ENCODE measurements around the gene PRCD.
"Not testable (repeated sequence)": the region's sequence is repeated elsewhere in the genome, so short reads cannot be mapped to it uniquely, and the experiment has no call there.

PRCD gene

DNA sequence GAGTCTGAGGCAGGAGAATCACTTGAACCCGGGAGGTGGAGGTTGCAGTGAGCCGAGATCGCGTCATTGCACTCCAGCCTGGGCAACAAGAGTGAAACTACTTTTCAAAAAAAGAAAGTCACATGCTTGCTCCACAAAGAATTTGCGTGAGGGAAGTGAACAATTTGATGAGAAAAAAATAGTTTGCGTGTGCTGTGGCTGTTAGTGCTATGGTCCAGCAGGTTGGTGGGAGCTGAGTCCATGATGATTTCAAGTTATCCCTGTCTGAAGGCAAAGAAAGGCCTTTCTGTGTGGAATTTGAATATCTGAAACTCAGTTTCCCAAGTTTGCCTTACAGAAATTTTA is 21.0 kb downstream of the PRCD start:
- H3K4me1 Mint-ChIP-seq (ENCODE audit: low read depth) = peaks cover 74% of the 10 kb centered on the region
- H3K9me3 Mint-ChIP-seq = no peaks in the 10 kb centered on the region
- peak overlapping the region; percentile 100 for H3K27ac Mint-ChIP-seq
- H3K27me3 Mint-ChIP-seq = no peaks in the 10 kb centered on the region
- peak overlapping the region; percentile 100 for H3K4me3 Mint-ChIP-seq
- peaks cover 76% of the 10 kb centered on the region for H3K36me3 Mint-ChIP-seq (ENCODE audit: low read depth)

- peaks cover 77% of the 10 kb centered on the region for H3K4me1 Mint-ChIP-seq (ENCODE audit: low read depth)
- no peaks in the 10 kb centered on the region for H3K27me3 Mint-ChIP-seq
- H3K36me3 Mint-ChIP-seq (ENCODE audit: low read depth) = peaks cover 81% of the 10 kb centered on the region
- H3K4me3 Mint-ChIP-seq = peak overlapping the region; percentile 100
- no peaks in the 10 kb centered on the region for H3K9me3 Mint-ChIP-seq
- peak overlapping the region; percentile 100 for H3K27ac Mint-ChIP-seq
Measured at GRCh38 chr17:76561332-76561731, 21.5 kb downstream of the PRCD start.

DNA sequence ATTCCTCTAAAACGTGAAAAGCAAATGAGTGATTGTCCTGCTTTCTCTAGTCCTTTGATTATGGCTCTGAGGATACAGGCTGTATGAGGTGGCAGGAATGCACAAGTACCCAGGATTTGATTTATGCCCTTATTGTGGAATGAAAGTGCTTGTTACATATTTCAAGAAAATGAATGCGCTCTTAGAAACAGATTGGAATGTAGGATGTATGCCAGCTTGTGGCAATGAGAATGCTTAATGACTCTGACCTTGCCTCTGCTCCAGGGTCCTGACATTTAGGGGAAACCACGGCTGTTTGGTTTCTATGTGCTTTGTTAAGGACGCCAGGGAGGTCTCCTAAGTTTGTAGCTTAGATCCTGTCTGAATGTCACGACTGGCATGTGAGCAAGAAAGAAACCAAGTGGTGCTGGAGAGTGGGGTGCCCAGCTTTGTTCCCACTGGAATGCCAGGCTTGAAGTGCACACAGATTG is 22.0 kb downstream of the PRCD start:
- Mint-ChIP-seq H3K27ac (peak overlapping the region; percentile 100), H3K4me3 (peak overlapping the region; percentile 100), H3K9me3 (no peaks in the 10 kb centered on the region), H3K4me1 (ENCODE audit: low read depth) (peaks cover 74% of the 10 kb centered on the region), H3K27me3 (no peaks in the 10 kb centered on the region), H3K36me3 (ENCODE audit: low read depth) (peaks cover 83% of the 10 kb centered on the region)

DNA sequence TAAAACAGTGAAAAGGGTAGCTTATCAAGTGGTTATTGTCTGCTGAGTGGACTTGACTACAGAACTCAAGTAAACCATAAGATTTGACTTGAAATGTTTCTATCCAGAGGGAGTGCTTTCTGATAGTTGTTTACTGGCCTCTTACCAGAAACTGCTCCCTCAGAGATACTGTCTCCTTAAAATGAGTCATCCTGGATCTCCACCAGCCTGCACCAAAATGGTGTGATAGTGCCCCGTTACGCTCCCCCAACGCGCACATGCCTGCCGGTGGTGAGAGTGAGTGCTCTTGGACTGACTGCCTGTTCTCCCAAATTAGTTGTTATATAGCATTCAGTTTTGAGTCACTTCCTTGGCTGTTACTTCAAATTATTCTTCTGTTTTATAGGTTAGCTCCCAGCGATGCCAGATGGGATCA is 22.9 kb downstream of the PRCD start:
- H3K4me1 Mint-ChIP-seq (ENCODE audit: low read depth) = peaks cover 77% of the 10 kb centered on the region

DNA sequence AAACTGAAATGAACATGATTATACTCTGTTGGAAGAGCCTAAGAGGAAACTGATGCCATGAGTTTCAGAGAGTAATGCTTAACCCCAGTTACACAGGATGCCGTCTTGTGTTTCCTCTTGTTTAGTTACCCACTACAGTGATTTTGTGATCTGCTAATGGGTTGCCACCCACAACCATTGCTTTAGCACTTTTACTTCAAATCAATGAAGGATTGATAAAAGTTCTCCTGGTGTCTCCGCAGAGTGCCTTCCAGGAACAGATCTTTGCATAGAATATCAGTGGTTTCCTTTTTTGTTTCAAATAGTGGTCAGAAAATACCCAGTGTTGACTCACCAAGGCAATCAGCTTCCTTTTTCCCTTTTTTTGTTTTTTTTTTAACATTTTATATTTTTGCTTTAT is 23.5 kb downstream of the PRCD start:
- H3K27me3 Mint-ChIP-seq, H3K9me3 Mint-ChIP-seq: not testable (repeated sequence)
- Mint-ChIP-seq H3K4me3 (peak overlapping the region; percentile 47), H3K36me3 (ENCODE audit: low read depth) (peaks cover 83% of the 10 kb centered on the region), H3K27ac (peak overlapping the region; percentile 73), H3K4me1 (ENCODE audit: low read depth) (peaks cover 80% of the 10 kb centered on the region)

More for the DNA sequence above, 22.9 kb downstream of the PRCD start:
- Mint-ChIP-seq H3K36me3 (ENCODE audit: low read depth) (peaks cover 85% of the 10 kb centered on the region), H3K27ac (peak overlapping the region; percentile 73), H3K9me3 (no peaks in the 10 kb centered on the region), H3K27me3 (no peaks in the 10 kb centered on the region), H3K4me3 (peak overlapping the region; percentile 38)

DNA sequence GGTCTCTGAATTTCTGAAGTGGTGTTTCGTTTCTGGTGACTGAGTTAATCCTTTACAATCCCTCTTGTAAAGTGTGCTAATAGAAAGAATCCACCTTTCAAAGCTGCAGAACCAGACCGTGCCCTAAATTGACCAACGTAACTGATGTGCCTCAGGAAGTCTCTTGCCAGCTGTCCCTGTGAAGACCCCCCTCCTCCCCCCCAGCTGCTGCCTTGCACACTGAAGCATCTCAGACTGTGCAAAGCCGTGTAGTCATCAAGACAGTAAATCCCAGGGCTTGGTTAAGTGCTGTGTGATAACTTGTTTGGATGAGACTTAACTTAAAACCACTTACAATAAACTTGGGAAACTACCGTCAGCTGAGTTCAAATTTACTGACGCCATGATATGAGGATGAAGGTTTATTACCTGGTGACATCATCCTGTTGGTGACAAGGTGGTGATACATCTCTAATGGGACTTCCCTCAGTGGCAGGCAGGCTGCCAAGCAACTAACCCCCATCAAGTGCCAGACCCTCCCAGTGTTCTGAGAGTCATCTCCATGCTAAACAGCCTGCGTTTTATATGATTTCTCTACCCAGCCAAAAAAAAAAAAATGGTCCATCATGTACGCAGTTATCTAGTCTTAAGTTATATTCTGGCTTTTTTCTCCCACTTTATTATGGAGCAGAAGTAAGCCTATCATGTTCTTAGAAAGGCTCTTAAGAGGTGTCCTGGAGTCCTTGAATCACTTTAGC is 25.3 kb downstream of the PRCD start:
- Mint-ChIP-seq H3K36me3 (ENCODE audit: low read depth) (peaks cover 65% of the 10 kb centered on the region), H3K4me3 (peak overlapping the region; percentile 42), H3K27ac (peak overlapping the region; percentile 60), H3K4me1 (ENCODE audit: low read depth) (peaks cover 64% of the 10 kb centered on the region)
- H3K27me3 Mint-ChIP-seq, H3K9me3 Mint-ChIP-seq: not testable (repeated sequence)

GRCh38 chr17:76565728-76566612 is 26.1 kb downstream of the PRCD start:
- no peaks in the 10 kb centered on the region for H3K9me3 Mint-ChIP-seq
- H3K27ac Mint-ChIP-seq = peak overlapping the region; percentile 60
- peaks cover 56% of the 10 kb centered on the region for H3K4me1 Mint-ChIP-seq (ENCODE audit: low read depth)
- H3K4me3 Mint-ChIP-seq = peak overlapping the region; percentile 42
- peaks cover 57% of the 10 kb centered on the region for H3K36me3 Mint-ChIP-seq (ENCODE audit: low read depth)
- no peaks in the 10 kb centered on the region for H3K27me3 Mint-ChIP-seq

DNA sequence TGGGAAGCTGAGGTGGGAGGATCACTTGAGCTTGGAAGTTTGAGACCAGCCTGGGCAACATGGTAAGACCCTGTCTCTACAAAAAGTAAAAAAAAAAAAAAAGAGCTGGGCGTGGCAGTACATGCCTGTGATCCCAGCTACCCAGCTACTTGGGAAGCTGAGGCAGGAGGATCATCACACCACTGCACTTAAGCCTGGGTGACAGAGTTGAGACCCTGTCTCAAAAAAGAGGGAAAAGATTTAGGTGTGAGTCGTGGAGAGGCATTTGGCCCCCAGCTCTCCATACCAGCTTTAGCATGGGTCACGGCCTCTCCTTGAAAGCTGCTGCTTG is 26.7 kb downstream of the PRCD start:
- peaks cover 50% of the 10 kb centered on the region for H3K4me1 Mint-ChIP-seq (ENCODE audit: low read depth)

GRCh38 chr17:76566988-76567431 is 27.2 kb downstream of the PRCD start:
- H3K9me3 Mint-ChIP-seq = no peaks in the 10 kb centered on the region
- H3K27ac Mint-ChIP-seq = peak overlapping the region; percentile 72
- H3K36me3 Mint-ChIP-seq (ENCODE audit: low read depth) = peaks cover 46% of the 10 kb centered on the region
- no peaks in the 10 kb centered on the region for H3K27me3 Mint-ChIP-seq
- H3K4me1 Mint-ChIP-seq (ENCODE audit: low read depth) = peaks cover 46% of the 10 kb centered on the region
- H3K4me3 Mint-ChIP-seq = no peak overlapping the region

More for the DNA sequence above, 26.7 kb downstream of the PRCD start:
- peaks cover 51% of the 10 kb centered on the region for H3K36me3 Mint-ChIP-seq (ENCODE audit: low read depth)
- H3K27ac Mint-ChIP-seq = no peak overlapping the region
- H3K9me3 Mint-ChIP-seq = no peaks in the 10 kb centered on the region
- no peaks in the 10 kb centered on the region for H3K27me3 Mint-ChIP-seq
- H3K4me3 Mint-ChIP-seq = no peak overlapping the region

- no peaks in the 10 kb centered on the region for H3K27me3 Mint-ChIP-seq
- H3K4me3 Mint-ChIP-seq = no peak overlapping the region
- H3K4me1 Mint-ChIP-seq (ENCODE audit: low read depth) = peaks cover 40% of the 10 kb centered on the region
- H3K27ac Mint-ChIP-seq = no peak overlapping the region
- no peaks in the 10 kb centered on the region for H3K9me3 Mint-ChIP-seq
- peaks cover 39% of the 10 kb centered on the region for H3K36me3 Mint-ChIP-seq (ENCODE audit: low read depth)
Measured at GRCh38 chr17:76567634-76568432, 28.0 kb downstream of the PRCD start.

DNA sequence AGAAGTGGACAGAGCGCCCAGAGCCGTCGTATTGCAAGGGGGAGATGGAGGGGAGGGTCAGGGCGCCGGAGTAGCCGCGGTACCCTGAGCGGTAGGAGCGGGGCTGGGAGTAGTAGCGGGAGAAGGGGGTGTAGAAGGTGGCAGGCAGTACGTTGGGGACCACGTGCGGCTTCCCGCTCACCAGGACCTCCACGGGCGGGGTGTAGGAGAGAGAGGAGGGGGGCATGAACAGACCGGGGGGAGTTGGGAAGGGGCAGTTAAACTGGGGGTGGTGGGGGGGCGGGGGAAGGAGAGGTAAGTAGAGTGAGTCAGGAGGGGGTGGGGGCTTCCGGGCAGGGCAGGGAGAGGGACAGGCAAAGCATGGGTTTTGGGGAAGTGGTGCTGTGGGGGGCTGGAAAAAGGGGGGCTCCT is 29.0 kb downstream of the PRCD start:
- Mint-ChIP-seq H3K9me3 (no peaks in the 10 kb centered on the region), H3K27me3 (no peaks in the 10 kb centered on the region), H3K4me1 (ENCODE audit: low read depth) (peaks cover 33% of the 10 kb centered on the region), H3K27ac (no peak overlapping the region), H3K4me3 (no peak overlapping the region), H3K36me3 (ENCODE audit: low read depth) (peaks cover 31% of the 10 kb centered on the region)

- H3K36me3 Mint-ChIP-seq (ENCODE audit: low read depth) = peaks cover 27% of the 10 kb centered on the region
- H3K9me3 Mint-ChIP-seq = no peaks in the 10 kb centered on the region
- H3K27me3 Mint-ChIP-seq = no peaks in the 10 kb centered on the region
- H3K4me3 Mint-ChIP-seq = no peak overlapping the region
- H3K4me1 Mint-ChIP-seq (ENCODE audit: low read depth) = peaks cover 31% of the 10 kb centered on the region
- H3K27ac Mint-ChIP-seq = no peak overlapping the region
Measured at GRCh38 chr17:76569607-76570279, 29.9 kb downstream of the PRCD start.

- Mint-ChIP-seq H3K36me3 (ENCODE audit: low read depth) (peaks cover 19% of the 10 kb centered on the region), H3K4me3 (no peak overlapping the region), H3K4me1 (ENCODE audit: low read depth) (peaks cover 24% of the 10 kb centered on the region), H3K9me3 (no peaks in the 10 kb centered on the region), H3K27me3 (no peaks in the 10 kb centered on the region), H3K27ac (no peak overlapping the region)
Measured at GRCh38 chr17:76570457-76570856, 30.6 kb downstream of the PRCD start.

DNA sequence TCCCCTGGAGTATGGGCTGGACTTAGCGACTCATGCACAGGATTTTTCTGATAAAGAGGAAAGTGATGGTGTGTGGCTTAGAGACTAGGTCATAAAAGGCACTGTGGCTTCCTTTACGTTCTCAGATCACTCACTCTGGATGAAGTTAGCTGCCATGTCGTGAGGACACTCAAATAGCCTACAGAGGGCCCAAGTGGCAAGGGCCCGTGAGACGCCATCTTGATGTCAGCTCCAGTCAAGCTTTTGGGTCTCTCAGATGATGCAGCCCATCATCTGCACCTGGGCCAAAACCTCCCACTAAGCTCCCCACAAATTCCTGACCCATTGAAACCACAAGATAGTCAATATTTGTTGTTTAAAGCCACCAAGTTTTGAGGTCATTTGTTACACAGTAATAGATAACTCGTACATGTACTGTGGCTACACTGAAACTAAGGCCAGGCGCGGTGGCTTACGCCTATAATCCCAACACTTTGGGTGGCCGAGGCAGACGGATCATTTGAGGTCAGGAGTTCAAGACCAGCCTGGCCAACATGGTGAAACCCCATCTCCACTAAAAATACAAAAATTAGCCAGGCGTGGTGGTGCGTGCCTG is 31.1 kb downstream of the PRCD start:
- Mint-ChIP-seq H3K36me3 (ENCODE audit: low read depth) (peaks cover 14% of the 10 kb centered on the region), H3K4me1 (ENCODE audit: low read depth) (peaks cover 18% of the 10 kb centered on the region), H3K4me3 (no peak overlapping the region), H3K9me3 (no peaks in the 10 kb centered on the region), H3K27me3 (no peaks in the 10 kb centered on the region), H3K27ac (no peak overlapping the region)

All from stimulated activated naive CD8-positive, alpha-beta T cell treated with anti-CD3 and anti-CD28 coated beads, Interleukin-15, Interleukin-2, amounts not matched to agents 100 ng/mL and 50 ng/mL, for 24 hours (primary cell).